ENCODE results near the gene ZFYVE21. TPM values are rescaled to one million over a fixed set of nuclear protein-coding genes. Genes with fewer than 3 reads are reported as not detected.

ZFYVE21 gene
- total and polyA plus RNA-seq, 2 donors, result 27.8 to 38.9 TPM

- H3K27ac ChIP-seq (ENCODE audit: low read depth in 1 of 2, low read length in 1 of 2), result no peak overlapping the region
- H3K36me3 ChIP-seq (ENCODE audit: control insufficient read depth in 2 of 2, insufficient read depth in 2 of 2, low read length in 1 of 2), result no peaks in the 10 kb centered on the region
- H3K9me3 ChIP-seq (ENCODE audit: control insufficient read depth in 2 of 2, insufficient read depth in 1 of 2, low read length in 1 of 2), result peaks cover 0 to 4% of the 10 kb centered on the region in 2 donors
- H3K4me3 ChIP-seq (ENCODE audit: low read length in 2 of 2), result no peak overlapping the region
- H3K27me3 ChIP-seq (ENCODE audit: control insufficient read depth in 2 of 2, insufficient read depth in 1 of 2, low read length in 1 of 2), result no peaks in the 10 kb centered on the region
- WGBS, result 94% methylated on average over 5 of the region's 5 CpGs
- no peak for DNase-seq (ENCODE audit: low read depth in 6 of 9, low spot score in 9 of 9)
- H3K4me1 ChIP-seq (ENCODE audit: control insufficient read depth in 2 of 2, insufficient read depth in 2 of 2, low read length in 2 of 2), result peaks cover 17 to 40% of the 10 kb centered on the region in 2 donors
Observed at GRCh38 chr14:103745424-103745823, 29.8 kb downstream of the ZFYVE21 start.

GRCh38 chr14:103746701-103747100, 31.1 kb downstream of the ZFYVE21 start:
- no peak for DNase-seq (ENCODE audit: low read depth in 6 of 9, low spot score in 9 of 9)
- Histone ChIP-seq H3K9me3 (ENCODE audit: control insufficient read depth in 2 of 2, insufficient read depth in 1 of 2, low read length in 1 of 2) (peaks cover 0 to 4% of the 10 kb centered on the region in 2 donors), H3K4me1 (ENCODE audit: control insufficient read depth in 2 of 2, insufficient read depth in 2 of 2, low read length in 2 of 2) (peaks cover 17 to 33% of the 10 kb centered on the region in 2 donors), H3K4me3 (ENCODE audit: low read length in 2 of 2) (no peak overlapping the region), H3K27ac (ENCODE audit: low read depth in 1 of 2, low read length in 1 of 2) (no peak overlapping the region), H3K27me3 (ENCODE audit: control insufficient read depth in 2 of 2, insufficient read depth in 1 of 2, low read length in 1 of 2) (no peaks in the 10 kb centered on the region), H3K36me3 (ENCODE audit: control insufficient read depth in 2 of 2, insufficient read depth in 2 of 2, low read length in 1 of 2) (no peaks in the 10 kb centered on the region)
- WGBS, result 96% methylated on average over 10 of the region's 10 CpGs

- H3K4me3 ChIP-seq (ENCODE audit: low read length in 2 of 2), result no peak overlapping the region
- H3K36me3 ChIP-seq (ENCODE audit: control insufficient read depth in 2 of 2, insufficient read depth in 2 of 2, low read length in 1 of 2), result no peaks in the 10 kb centered on the region
- H3K9me3 ChIP-seq (ENCODE audit: control insufficient read depth in 2 of 2, insufficient read depth in 1 of 2, low read length in 1 of 2), result no peaks in the 10 kb centered on the region
- no peaks in the 10 kb centered on the region for H3K27me3 ChIP-seq (ENCODE audit: control insufficient read depth in 2 of 2, insufficient read depth in 1 of 2, low read length in 1 of 2)
- H3K27ac ChIP-seq (ENCODE audit: low read depth in 1 of 2, low read length in 1 of 2), result peak overlapping the region; percentile 89
- H3K4me1 ChIP-seq (ENCODE audit: control insufficient read depth in 2 of 2, insufficient read depth in 2 of 2, low read length in 2 of 2), result peaks cover 17 to 33% of the 10 kb centered on the region in 2 donors
- WGBS, result 44% methylated on average over 5 of the region's 5 CpGs
- peak; percentile 50 to 93 (median 79) for DNase-seq (ENCODE audit: low read depth in 6 of 9, low spot score in 9 of 9)
Observed at GRCh38 chr14:103748534-103748857, 32.9 kb downstream of the ZFYVE21 start.

GRCh38 chr14:103749452-103749851, 33.8 kb downstream of the ZFYVE21 start:
- H3K9me3 ChIP-seq (ENCODE audit: control insufficient read depth in 2 of 2, insufficient read depth in 1 of 2, low read length in 1 of 2), result no peaks in the 10 kb centered on the region
- H3K27me3 ChIP-seq (ENCODE audit: control insufficient read depth in 2 of 2, insufficient read depth in 1 of 2, low read length in 1 of 2), result no peaks in the 10 kb centered on the region
- no peak overlapping the region for H3K4me3 ChIP-seq (ENCODE audit: low read length in 2 of 2)
- H3K36me3 ChIP-seq (ENCODE audit: control insufficient read depth in 2 of 2, insufficient read depth in 2 of 2, low read length in 1 of 2), result no peaks in the 10 kb centered on the region
- WGBS, result 96% methylated on average over 5 of the region's 5 CpGs
- peak in 1 of 9 donors; percentile 35 for DNase-seq (ENCODE audit: low read depth in 6 of 9, low spot score in 9 of 9)
- peaks cover 17 to 33% of the 10 kb centered on the region in 2 donors for H3K4me1 ChIP-seq (ENCODE audit: control insufficient read depth in 2 of 2, insufficient read depth in 2 of 2, low read length in 2 of 2)
- peak overlapping the region in 1 of 2 donors; percentile 89 for H3K27ac ChIP-seq (ENCODE audit: low read depth in 1 of 2, low read length in 1 of 2)

- Histone ChIP-seq H3K27ac (ENCODE audit: low read depth in 1 of 2, low read length in 1 of 2) (no peak overlapping the region), H3K36me3 (ENCODE audit: control insufficient read depth in 2 of 2, insufficient read depth in 2 of 2, low read length in 1 of 2) (no peaks in the 10 kb centered on the region), H3K4me3 (ENCODE audit: low read length in 2 of 2) (no peak overlapping the region), H3K9me3 (ENCODE audit: control insufficient read depth in 2 of 2, insufficient read depth in 1 of 2, low read length in 1 of 2) (no peaks in the 10 kb centered on the region), H3K27me3 (ENCODE audit: control insufficient read depth in 2 of 2, insufficient read depth in 1 of 2, low read length in 1 of 2) (no peaks in the 10 kb centered on the region), H3K4me1 (ENCODE audit: control insufficient read depth in 2 of 2, insufficient read depth in 2 of 2, low read length in 2 of 2) (peaks cover 17 to 33% of the 10 kb centered on the region in 2 donors)
- peak in 4 of 9 donors; percentile 26 to 65 (median 33) for DNase-seq (ENCODE audit: low read depth in 6 of 9, low spot score in 9 of 9)
- WGBS, result 81% methylated on average over 5 of the region's 5 CpGs
Observed at GRCh38 chr14:103749860-103750259, 34.2 kb downstream of the ZFYVE21 start.

- Histone ChIP-seq H3K4me1 (ENCODE audit: control insufficient read depth in 2 of 2, insufficient read depth in 2 of 2, low read length in 2 of 2) (peaks cover under 1 to 10% of the 10 kb centered on the region in 2 donors), H3K27ac (ENCODE audit: low read depth in 1 of 2, low read length in 1 of 2) (no peak overlapping the region), H3K36me3 (ENCODE audit: control insufficient read depth in 2 of 2, insufficient read depth in 2 of 2, low read length in 1 of 2) (no peaks in the 10 kb centered on the region), H3K27me3 (ENCODE audit: control insufficient read depth in 2 of 2, insufficient read depth in 1 of 2, low read length in 1 of 2) (no peaks in the 10 kb centered on the region), H3K4me3 (ENCODE audit: low read length in 2 of 2) (no peak overlapping the region), H3K9me3 (ENCODE audit: control insufficient read depth in 2 of 2, insufficient read depth in 1 of 2, low read length in 1 of 2) (no peaks in the 10 kb centered on the region)
- no peak for DNase-seq (ENCODE audit: low read depth in 6 of 9, low spot score in 9 of 9)
- 90% methylated on average over 9 of the region's 9 CpGs for WGBS
Observed at GRCh38 chr14:103753774-103754173, 38.2 kb downstream of the ZFYVE21 start.

GRCh38 chr14:103755060-103755459, 39.5 kb downstream of the ZFYVE21 start:
- no peak for DNase-seq (ENCODE audit: low read depth in 6 of 9, low spot score in 9 of 9)
- Histone ChIP-seq H3K4me1 (ENCODE audit: control insufficient read depth in 2 of 2, insufficient read depth in 2 of 2, low read length in 2 of 2) (peaks cover 0 to 1% of the 10 kb centered on the region in 2 donors), H3K27ac (ENCODE audit: low read depth in 1 of 2, low read length in 1 of 2) (no peak overlapping the region), H3K4me3 (ENCODE audit: low read length in 2 of 2) (no peak overlapping the region), H3K9me3 (ENCODE audit: control insufficient read depth in 2 of 2, insufficient read depth in 1 of 2, low read length in 1 of 2) (no peaks in the 10 kb centered on the region), H3K36me3 (ENCODE audit: control insufficient read depth in 2 of 2, insufficient read depth in 2 of 2, low read length in 1 of 2) (no peaks in the 10 kb centered on the region), H3K27me3 (ENCODE audit: control insufficient read depth in 2 of 2, insufficient read depth in 1 of 2, low read length in 1 of 2) (no peaks in the 10 kb centered on the region)
- WGBS, result 91% methylated on average over 6 of the region's 6 CpGs

- no peaks in the 10 kb centered on the region for H3K9me3 ChIP-seq (ENCODE audit: control insufficient read depth in 2 of 2, insufficient read depth in 1 of 2, low read length in 1 of 2)
- no peaks in the 10 kb centered on the region for H3K36me3 ChIP-seq (ENCODE audit: control insufficient read depth in 2 of 2, insufficient read depth in 2 of 2, low read length in 1 of 2)
- no peak overlapping the region for H3K27ac ChIP-seq (ENCODE audit: low read depth in 1 of 2, low read length in 1 of 2)
- no peak for DNase-seq (ENCODE audit: low read depth in 6 of 9, low spot score in 9 of 9)
- H3K27me3 ChIP-seq (ENCODE audit: control insufficient read depth in 2 of 2, insufficient read depth in 1 of 2, low read length in 1 of 2), result no peaks in the 10 kb centered on the region
- no peaks in the 10 kb centered on the region for H3K4me1 ChIP-seq (ENCODE audit: control insufficient read depth in 2 of 2, insufficient read depth in 2 of 2, low read length in 2 of 2)
- H3K4me3 ChIP-seq (ENCODE audit: low read length in 2 of 2), result no peak overlapping the region
- 97% methylated on average over 8 of the region's 8 CpGs for WGBS
Observed at GRCh38 chr14:103758059-103758776, 42.6 kb downstream of the ZFYVE21 start.

GRCh38 chr14:103762036-103762435, 46.4 kb downstream of the ZFYVE21 start:
- Histone ChIP-seq H3K4me3 (ENCODE audit: low read length in 2 of 2) (no peak overlapping the region), H3K36me3 (ENCODE audit: control insufficient read depth in 2 of 2, insufficient read depth in 2 of 2, low read length in 1 of 2) (no peaks in the 10 kb centered on the region), H3K27ac (ENCODE audit: low read depth in 1 of 2, low read length in 1 of 2) (no peak overlapping the region), H3K9me3 (ENCODE audit: control insufficient read depth in 2 of 2, insufficient read depth in 1 of 2, low read length in 1 of 2) (no peaks in the 10 kb centered on the region), H3K27me3 (ENCODE audit: control insufficient read depth in 2 of 2, insufficient read depth in 1 of 2, low read length in 1 of 2) (no peaks in the 10 kb centered on the region), H3K4me1 (ENCODE audit: control insufficient read depth in 2 of 2, insufficient read depth in 2 of 2, low read length in 2 of 2) (no peaks in the 10 kb centered on the region)
- WGBS, result 99% methylated on average over 1 of the region's 1 CpG
- no peak for DNase-seq (ENCODE audit: low read depth in 6 of 9, low spot score in 9 of 9)

All from thymus (tissue), 11 donors.